GM12878 (cell line): ENCODE results near the gene SSBP4. TPM values are rescaled to one million over a fixed set of nuclear protein-coding genes. Genes with fewer than 3 reads are reported as not detected.

Experiments used
- ATAC-seq: fragments of 200-7000 bp; cut with Tn5 transposase; 3 replicates; pipeline ENCODE4 v1.9.1; 2020; ENCODE audit warnings: mild to moderate bottlenecking, moderate library complexity
- BruUV-seq: library from RNA; stranded (reverse); fragments of 400-500 nt; replicated peaks from 2 replicates; lab custom pipeline; 2021; lab: Mats Ljungman, UMichigan
- CTCF ChIA-PET: fragments of 300-600 bp; sonication (Branson Sonifier 250); formaldehyde crosslinking; extraction: SDS; loops from one replicate; lab custom pipeline; 2021; ENCODE audit warnings: inconsistent platforms; lab: Yijun Ruan, JAX
- POLR2A ChIA-PET: fragments of 350-600 bp; formaldehyde crosslinking; extraction: SDS; loops from one replicate; lab custom pipeline; 2021; ENCODE audit warnings: inconsistent platforms; lab: Charles Lee
- RAD21 ChIA-PET: fragments of 300-600 bp; sonication (Branson Sonifier 250); formaldehyde crosslinking; loops from one replicate; lab custom pipeline; 2023; ENCODE audit warnings: antibody characterized with exemption; ENCODE audit not compliant: unreplicated experiment; lab: Charles Lee
- SMC1A ChIA-PET: fragments of 300-600 bp; sonication (Branson Sonifier 250); formaldehyde crosslinking; loops from one replicate; lab custom pipeline; 2023; ENCODE audit not compliant: unreplicated experiment, uncharacterized antibody; lab: Charles Lee
- DNase-seq: peaks from one replicate; pipeline ENCODE4 v3.0.0-alpha.2; 2011; ENCODE audit warnings: low read depth, low spot score
- FAIRE-seq: peaks from 3 replicates; lab custom pipeline; 2011; peaks lifted over from hg19 to GRCh38; lab: Jason Lieb, UNC
- H2AFZ ChIP-seq: 2 replicates; pipeline ENCODE4 v1.6.0; 2011; ENCODE audit warnings: low read depth, low read length, control low read depth; ENCODE audit not compliant: control insufficient read depth
- H3K27ac ChIP-seq: 2 replicates; pipeline ENCODE4 v1.5.1; 2011; ENCODE audit warnings: control low read depth; ENCODE audit not compliant: control insufficient read depth, insufficient read depth
- H3K27me3 ChIP-seq, 2 experiments: replicated peaks in 1 of 2; 2 replicates each; pipeline versions ENCODE4 v1.6.0 to v1.6.1; 2011; ENCODE audit warnings: low read length in 1 of 2; ENCODE audit not compliant: control insufficient read depth in 2 of 2, insufficient read depth in 2 of 2
- H3K36me3 ChIP-seq, 2 experiments: 2 replicates each; pipeline ENCODE4 v1.5.1; 2011; ENCODE audit warnings: low read length in 1 of 2; ENCODE audit not compliant: control insufficient read depth in 2 of 2, insufficient read depth in 2 of 2
- H3K4me1 ChIP-seq: 2 replicates; pipeline ENCODE4 v1.6.1; 2011; ENCODE audit warnings: mild to moderate bottlenecking, low read length, moderate library complexity, mixed read lengths; ENCODE audit not compliant: control insufficient read depth, insufficient read depth
- H3K4me2 ChIP-seq: 2 replicates; pipeline ENCODE4 v1.6.0; 2011; ENCODE audit warnings: control low read depth; ENCODE audit not compliant: control insufficient read depth, insufficient read depth
- H3K4me3 ChIP-seq: fragments of 200-600 bp; sonication (generic); 2 replicates; pipeline ENCODE4 v1.5.1; 2016
- H3K79me2 ChIP-seq: 2 replicates; pipeline ENCODE4 v1.6.0; 2011; ENCODE audit warnings: low read length; ENCODE audit not compliant: control insufficient read depth, insufficient read depth
- H3K9ac ChIP-seq: 2 replicates; pipeline ENCODE4 v1.8.0; 2011; ENCODE audit warnings: low read length, control low read depth, mixed read lengths; ENCODE audit not compliant: control insufficient read depth, insufficient read depth
- H3K9me3 ChIP-seq: replicated peaks from 3 replicates; pipeline ENCODE4 v1.5.1; 2011; ENCODE audit warnings: mild to moderate bottlenecking, low read length; ENCODE audit not compliant: control insufficient read depth, insufficient read depth
- H4K20me1 ChIP-seq: 2 replicates; pipeline ENCODE4 v1.6.0; 2011; ENCODE audit not compliant: control insufficient read depth, insufficient read depth
- ATF7 ChIP-seq: fragments of 450-650 bp; IDR thresholded peaks from 2 replicates; pipeline ENCODE4 v1.6.1; 2016; ENCODE audit warnings: low read depth, mild to moderate bottlenecking
- BMI1 ChIP-seq: fragments of 450-650 bp; IDR thresholded peaks from 2 replicates; pipeline ENCODE4 v1.6.1; 2016; ENCODE audit warnings: mild to moderate bottlenecking, moderate library complexity, borderline replicate concordance
- CBX3 ChIP-seq: fragments of 200-600 bp; sonication (generic); IDR thresholded peaks from 2 replicates; pipeline ENCODE4 v1.6.1; 2016; ENCODE audit warnings: low read depth, borderline replicate concordance
- CHD2 ChIP-seq: IDR thresholded peaks from 2 replicates; pipeline ENCODE4 v1.6.1; 2011; ENCODE audit warnings: low read depth, low read length, improper control_type of control experiment, borderline replicate concordance
- FOXK2 ChIP-seq: fragments of 450-650 bp; IDR thresholded peaks from 2 replicates; pipeline ENCODE4 v1.6.1; 2017; ENCODE audit warnings: mild to moderate bottlenecking, moderate library complexity
- RCOR1 ChIP-seq: conservative IDR thresholded peaks from 2 replicates; pipeline ENCODE4 v1.6.1; 2012; ENCODE audit warnings: low read depth, low read length, improper control_type of control experiment
- SRF ChIP-seq, 2 experiments: IDR thresholded peaks; 2 replicates each; pipeline ENCODE4 v1.6.1; 2011; ENCODE audit warnings: low read depth in 2 of 2, low read length in 2 of 2, mild to moderate bottlenecking in 1 of 2, moderate library complexity in 1 of 2
- STAT1 ChIP-seq: fragments of 450-650 bp; conservative IDR thresholded peaks from 2 replicates; pipeline ENCODE4 v1.6.1; 2014; ENCODE audit warnings: antibody characterized with exemption, mild to moderate bottlenecking
- TCF7 ChIP-seq: IDR thresholded peaks from 2 replicates; pipeline ENCODE4 v1.6.1; 2014; ENCODE audit warnings: antibody characterized with exemption, borderline replicate concordance
- YBX1 ChIP-seq: fragments of 450-650 bp; IDR thresholded peaks from 2 replicates; pipeline ENCODE4 v1.6.1; 2016; ENCODE audit warnings: antibody characterized with exemption
- ZNF24 ChIP-seq: fragments of 450-650 bp; IDR thresholded peaks from 2 replicates; pipeline ENCODE4 v1.6.1; 2017; ENCODE audit warnings: antibody characterized with exemption, mild to moderate bottlenecking
- ZNF274 ChIP-seq: IDR thresholded peaks from one replicate; pipeline ENCODE4 v1.8.0; 2011; ENCODE audit not compliant: insufficient read length, insufficient read depth
- WGBS: methylation state at CpG from one replicate; pipeline ENCODE4 v1.1.6; 2016; ENCODE audit warnings: low lambda C conversion rate; ENCODE audit not compliant: insufficient replicate concordance, insufficient coverage; ENCODE audit errors: missing lambda C conversion rate; 5-methylcytosine and 5-hydroxymethylcytosine counted together
- in situ Hi-C: fragments of 300-500 bp; cut with MboI; formaldehyde crosslinking; loops from 9 replicates; pipeline ENCODE4 v1.14.3; 2018; ENCODE audit warnings: mixed read lengths
- intact Hi-C: fragments of 100-400 bp; cut with micrococcal nuclease; formaldehyde crosslinking; loops from one replicate; pipeline ENCODE4 v1.14.2; 2022; ENCODE audit not compliant: unreplicated experiment
- polyA plus RNA-seq, 11 experiments: library from polyadenylated mRNA; depleted of rRNA in 4 of 11; unstranded in 6 of 11; stranded (reverse) in 5 of 11; fragments of >200 nt; fragmentation: Nextera tagmentation in 4 of 11; fragmentation: Illumina TruSeq in 1 of 11; extraction: Ambion mirVana in 4 of 11; extraction: Trizol in 1 of 11; gene quantifications; 1 replicate in 1 of 11; 2 replicates in 10 of 11; pipeline versions ENCODE4 v1.2.1 to v1.2.3, GENCODE V29; 2011 to 2016; ENCODE audit warnings: inconsistent platforms in 2 of 11, missing spikeins in 2 of 11, low read depth in 1 of 11
- total RNA-seq, 4 experiments: library from RNA; depleted of rRNA in 3 of 4; stranded (reverse); fragments of >200 nt in 3 of 4; fragmentation: Illumina TruSeq in 1 of 4; extraction: Trizol in 1 of 4; gene quantifications; 2 replicates each; pipeline versions ENCODE4 v1.2.1 to v1.2.3, GENCODE V29; 2013 to 2021
- TF ChIP-seq, protein P1 (sequence below): fragments of 450-650 bp; IDR thresholded peaks from 2 replicates; pipeline ENCODE4 v1.6.1; 2017; ENCODE audit warnings: antibody characterized with exemption, mild to moderate bottlenecking, moderate library complexity
- TF ChIP-seq, protein P2 (sequence below), 3 experiments: IDR thresholded peaks in 2 of 3; conservative IDR thresholded peaks in 1 of 3; 2 replicates each; pipeline ENCODE4 v1.5.1; 2011; ENCODE audit warnings: low read depth in 3 of 3, low read length in 3 of 3, mild to moderate bottlenecking in 3 of 3, control low read depth in 2 of 3, moderate library complexity in 2 of 3, inconsistent platforms in 1 of 3, mixed read lengths in 1 of 3; ENCODE audit not compliant: control insufficient read depth in 2 of 3, insufficient read depth in 1 of 3; ENCODE audit errors: extremely low read depth in 1 of 3
- TF ChIP-seq, protein P3 (sequence below): fragments of 450-650 bp; IDR thresholded peaks from 2 replicates; pipeline ENCODE4 v1.6.1; 2016; ENCODE audit warnings: mild to moderate bottlenecking
- TF ChIP-seq, protein P4 (sequence below): IDR thresholded peaks from 2 replicates; pipeline ENCODE4 v1.6.1; 2011; ENCODE audit warnings: low read depth, low read length, improper control_type of control experiment, borderline replicate concordance

Gene SSBP4
- total and polyA plus RNA-seq, 10 of the 15 experiments (the other 5 are each of a cell fraction or from before 2014, with no cell fraction given): 0.37 to 150 (median 38.9) TPM

DNA sequence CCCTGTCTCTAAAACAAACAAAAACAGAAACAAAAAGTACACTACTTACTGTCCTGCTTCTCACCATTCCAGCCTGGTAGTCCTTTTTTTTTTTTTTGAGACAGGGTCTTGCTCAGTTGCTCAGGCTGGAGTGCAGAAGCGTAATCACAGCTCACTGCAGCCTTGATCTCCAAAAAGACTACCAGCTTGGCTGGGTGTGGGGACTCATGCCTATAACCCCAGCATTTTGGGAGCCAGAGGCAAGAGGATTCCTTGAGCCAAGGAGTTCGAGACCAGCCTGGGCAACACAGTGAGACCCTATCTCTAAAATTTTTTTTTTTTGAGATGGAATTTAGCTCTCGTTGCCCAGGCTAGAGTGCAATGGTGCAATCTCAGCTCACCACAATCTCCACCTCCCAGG lies 38.4 kb upstream of the SSBP4 start:
- CTCF ChIA-PET: interaction anchor here (0.8 to 1.5 kb wide), 7 partner anchors 7 to 101 kb away, joined by 3 to 10 read pairs (median 4); no protein-coding TSS in a partner anchor
- Histone ChIP-seq H3K79me2 (no peaks in the 10 kb centered on the region), H4K20me1 (no peaks in the 10 kb centered on the region), H3K27me3 (no peaks in the 10 kb centered on the region), H3K4me2 (no peak overlapping the region), H3K27ac (no peak overlapping the region), H3K4me3 (no peak overlapping the region), H3K4me1 (peaks cover 15% of the 10 kb centered on the region), H3K9ac (no peak overlapping the region), H3K9me3 (no peaks in the 10 kb centered on the region), H2AFZ (no peak overlapping the region), H3K36me3 (no peaks in the 10 kb centered on the region)
- SMC1A ChIA-PET: interaction anchor here (2.1 kb wide), 1 partner anchor 52 kb away, joined by 4 read pairs; no protein-coding TSS in a partner anchor
- RAD21 ChIA-PET: interaction anchor here (1.4 kb wide), 1 partner anchor 15 kb away, joined by 3 read pairs; no protein-coding TSS in a partner anchor
- FAIRE-seq: no peak
- POLR2A ChIA-PET: interaction anchor here (0.7 to 1.5 kb wide), 5 partner anchors 16 to 963 kb away, joined by 3 to 7 read pairs (median 4); no protein-coding TSS in a partner anchor
- in situ Hi-C loops: no loop called here
- no peak for ATAC-seq
- DNase-seq: no peak
- intact Hi-C loops: no loop called here
- 37% methylated on average over 3 of the region's 3 CpGs for WGBS
- TF ChIP-seq RCOR1 (no peak), CHD2 (no peak), ZNF274 (no peak), ZNF24 (no peak), ATF7 (no peak), SRF (IDR thresholded peaks at IDR 0.05; ENCODE audit: low read depth in 2 of 2, low read length in 2 of 2) (no peak), YBX1 (no peak), TCF7 (no peak), BMI1 (no peak), CBX3 (no peak), FOXK2 (no peak), STAT1 (no peak)
- TF ChIP-seq, protein P1, sequence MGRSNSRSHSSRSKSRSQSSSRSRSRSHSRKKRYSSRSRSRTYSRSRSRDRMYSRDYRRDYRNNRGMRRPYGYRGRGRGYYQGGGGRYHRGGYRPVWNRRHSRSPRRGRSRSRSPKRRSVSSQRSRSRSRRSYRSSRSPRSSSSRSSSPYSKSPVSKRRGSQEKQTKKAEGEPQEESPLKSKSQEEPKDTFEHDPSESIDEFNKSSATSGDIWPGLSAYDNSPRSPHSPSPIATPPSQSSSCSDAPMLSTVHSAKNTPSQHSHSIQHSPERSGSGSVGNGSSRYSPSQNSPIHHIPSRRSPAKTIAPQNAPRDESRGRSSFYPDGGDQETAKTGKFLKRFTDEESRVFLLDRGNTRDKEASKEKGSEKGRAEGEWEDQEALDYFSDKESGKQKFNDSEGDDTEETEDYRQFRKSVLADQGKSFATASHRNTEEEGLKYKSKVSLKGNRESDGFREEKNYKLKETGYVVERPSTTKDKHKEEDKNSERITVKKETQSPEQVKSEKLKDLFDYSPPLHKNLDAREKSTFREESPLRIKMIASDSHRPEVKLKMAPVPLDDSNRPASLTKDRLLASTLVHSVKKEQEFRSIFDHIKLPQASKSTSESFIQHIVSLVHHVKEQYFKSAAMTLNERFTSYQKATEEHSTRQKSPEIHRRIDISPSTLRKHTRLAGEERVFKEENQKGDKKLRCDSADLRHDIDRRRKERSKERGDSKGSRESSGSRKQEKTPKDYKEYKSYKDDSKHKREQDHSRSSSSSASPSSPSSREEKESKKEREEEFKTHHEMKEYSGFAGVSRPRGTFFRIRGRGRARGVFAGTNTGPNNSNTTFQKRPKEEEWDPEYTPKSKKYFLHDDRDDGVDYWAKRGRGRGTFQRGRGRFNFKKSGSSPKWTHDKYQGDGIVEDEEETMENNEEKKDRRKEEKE: no peak
- TF ChIP-seq, protein P2, sequence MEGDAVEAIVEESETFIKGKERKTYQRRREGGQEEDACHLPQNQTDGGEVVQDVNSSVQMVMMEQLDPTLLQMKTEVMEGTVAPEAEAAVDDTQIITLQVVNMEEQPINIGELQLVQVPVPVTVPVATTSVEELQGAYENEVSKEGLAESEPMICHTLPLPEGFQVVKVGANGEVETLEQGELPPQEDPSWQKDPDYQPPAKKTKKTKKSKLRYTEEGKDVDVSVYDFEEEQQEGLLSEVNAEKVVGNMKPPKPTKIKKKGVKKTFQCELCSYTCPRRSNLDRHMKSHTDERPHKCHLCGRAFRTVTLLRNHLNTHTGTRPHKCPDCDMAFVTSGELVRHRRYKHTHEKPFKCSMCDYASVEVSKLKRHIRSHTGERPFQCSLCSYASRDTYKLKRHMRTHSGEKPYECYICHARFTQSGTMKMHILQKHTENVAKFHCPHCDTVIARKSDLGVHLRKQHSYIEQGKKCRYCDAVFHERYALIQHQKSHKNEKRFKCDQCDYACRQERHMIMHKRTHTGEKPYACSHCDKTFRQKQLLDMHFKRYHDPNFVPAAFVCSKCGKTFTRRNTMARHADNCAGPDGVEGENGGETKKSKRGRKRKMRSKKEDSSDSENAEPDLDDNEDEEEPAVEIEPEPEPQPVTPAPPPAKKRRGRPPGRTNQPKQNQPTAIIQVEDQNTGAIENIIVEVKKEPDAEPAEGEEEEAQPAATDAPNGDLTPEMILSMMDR (IDR thresholded peaks at IDR 0.05 in 2 of 3, conservative IDR thresholded peaks at IDR 0.05 in 1 of 3; ENCODE audit: control insufficient read depth in 2 of 3, extremely low read depth in 1 of 3, insufficient read depth in 1 of 3, low read depth in 3 of 3, low read length in 3 of 3): no peak
- TF ChIP-seq, protein P3, sequence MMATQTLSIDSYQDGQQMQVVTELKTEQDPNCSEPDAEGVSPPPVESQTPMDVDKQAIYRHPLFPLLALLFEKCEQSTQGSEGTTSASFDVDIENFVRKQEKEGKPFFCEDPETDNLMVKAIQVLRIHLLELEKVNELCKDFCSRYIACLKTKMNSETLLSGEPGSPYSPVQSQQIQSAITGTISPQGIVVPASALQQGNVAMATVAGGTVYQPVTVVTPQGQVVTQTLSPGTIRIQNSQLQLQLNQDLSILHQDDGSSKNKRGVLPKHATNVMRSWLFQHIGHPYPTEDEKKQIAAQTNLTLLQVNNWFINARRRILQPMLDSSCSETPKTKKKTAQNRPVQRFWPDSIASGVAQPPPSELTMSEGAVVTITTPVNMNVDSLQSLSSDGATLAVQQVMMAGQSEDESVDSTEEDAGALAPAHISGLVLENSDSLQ: no peak
- TF ChIP-seq, protein P4, sequence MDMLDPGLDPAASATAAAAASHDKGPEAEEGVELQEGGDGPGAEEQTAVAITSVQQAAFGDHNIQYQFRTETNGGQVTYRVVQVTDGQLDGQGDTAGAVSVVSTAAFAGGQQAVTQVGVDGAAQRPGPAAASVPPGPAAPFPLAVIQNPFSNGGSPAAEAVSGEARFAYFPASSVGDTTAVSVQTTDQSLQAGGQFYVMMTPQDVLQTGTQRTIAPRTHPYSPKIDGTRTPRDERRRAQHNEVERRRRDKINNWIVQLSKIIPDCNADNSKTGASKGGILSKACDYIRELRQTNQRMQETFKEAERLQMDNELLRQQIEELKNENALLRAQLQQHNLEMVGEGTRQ: no peak
- BruUV-seq: no TSS peak
